Fibroblast of the conjunctiva (primary cell): ENCODE data around the gene CYP11A1.
A peak's percentile ranks its signal among the peaks of the same experiment; 100 is the strongest.

Source experiments
- DNase-seq: peaks from one replicate; pipeline ENCODE4 v3.0.0-alpha.2; 2010; ENCODE audit warnings: low read depth

The CYP11A1 gene

DNA sequence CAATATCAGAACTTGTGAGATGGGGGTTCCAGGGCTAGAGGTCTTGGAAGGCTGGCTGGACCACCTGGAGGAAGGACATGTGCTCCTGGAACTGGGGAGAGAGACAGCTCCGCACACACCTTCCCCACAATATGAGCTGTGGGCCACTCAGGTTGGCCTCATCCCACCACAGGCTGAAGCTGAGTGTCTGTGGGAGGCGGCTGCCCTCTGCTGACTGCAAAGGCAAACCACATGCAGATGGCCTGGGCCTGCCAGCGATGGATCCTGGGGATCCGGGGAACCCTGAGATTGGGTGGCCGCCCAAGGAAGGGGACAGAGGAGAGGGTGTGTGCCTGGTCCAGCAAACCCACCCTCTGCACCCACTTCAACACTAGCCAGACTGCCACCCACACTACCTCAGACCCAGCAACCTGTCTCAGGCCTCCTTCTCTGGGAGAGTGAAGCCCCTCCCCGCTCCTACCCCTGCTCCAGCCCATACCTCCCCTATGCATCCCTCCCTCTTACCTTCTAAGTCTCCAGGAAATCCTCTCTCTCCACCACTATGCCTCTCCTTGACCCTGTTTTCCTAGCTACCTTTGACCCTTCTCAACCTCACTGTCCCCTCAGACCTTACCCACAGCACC lies 44.8 kb downstream of the CYP11A1 start:
- DNase-seq: peak; percentile 34

DNA sequence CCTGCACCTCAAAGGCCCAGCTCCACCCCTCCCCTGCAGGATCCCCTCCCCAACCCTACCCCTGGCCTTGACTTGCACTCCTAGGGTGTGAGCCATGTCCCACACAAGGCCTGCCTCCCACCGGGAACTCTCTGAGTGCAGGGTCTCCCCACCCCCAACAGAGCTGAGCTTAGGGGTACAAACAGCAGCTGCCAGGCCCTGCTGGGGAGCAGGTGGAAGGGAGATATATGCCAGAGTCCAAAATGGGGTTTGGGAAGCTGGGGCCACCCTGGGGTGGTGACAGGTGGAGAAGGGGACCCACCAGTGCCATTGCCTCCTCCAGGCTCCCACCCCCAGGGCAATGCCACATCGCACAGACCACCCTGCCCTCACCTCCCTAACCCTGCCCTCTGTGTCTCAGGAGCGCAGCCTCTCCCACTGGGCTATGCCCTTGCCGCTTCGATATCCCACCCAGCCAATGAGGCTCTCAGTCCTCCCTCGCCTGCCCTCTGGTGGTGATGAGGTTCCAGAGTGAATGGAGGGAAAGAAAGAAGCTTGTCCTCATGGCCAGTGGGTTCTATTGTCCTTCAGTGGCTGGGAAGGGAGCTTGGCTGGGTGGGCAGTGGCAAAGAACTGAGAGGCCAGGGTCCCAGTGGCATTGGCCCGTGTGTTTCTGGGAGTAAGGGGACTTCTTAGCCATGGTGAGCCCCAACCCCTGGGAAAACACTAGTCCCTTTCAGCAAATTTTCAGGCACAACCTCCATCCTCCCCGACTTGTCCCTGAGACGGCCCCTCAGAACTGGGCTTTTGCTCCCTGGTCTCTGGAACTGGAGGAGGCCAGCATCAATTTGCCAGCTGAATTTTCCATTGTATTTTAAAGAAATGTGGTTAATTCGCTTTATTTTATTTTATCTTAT lies 46.8 kb downstream of the CYP11A1 start:
- DNase-seq: peak; percentile 22

DNA sequence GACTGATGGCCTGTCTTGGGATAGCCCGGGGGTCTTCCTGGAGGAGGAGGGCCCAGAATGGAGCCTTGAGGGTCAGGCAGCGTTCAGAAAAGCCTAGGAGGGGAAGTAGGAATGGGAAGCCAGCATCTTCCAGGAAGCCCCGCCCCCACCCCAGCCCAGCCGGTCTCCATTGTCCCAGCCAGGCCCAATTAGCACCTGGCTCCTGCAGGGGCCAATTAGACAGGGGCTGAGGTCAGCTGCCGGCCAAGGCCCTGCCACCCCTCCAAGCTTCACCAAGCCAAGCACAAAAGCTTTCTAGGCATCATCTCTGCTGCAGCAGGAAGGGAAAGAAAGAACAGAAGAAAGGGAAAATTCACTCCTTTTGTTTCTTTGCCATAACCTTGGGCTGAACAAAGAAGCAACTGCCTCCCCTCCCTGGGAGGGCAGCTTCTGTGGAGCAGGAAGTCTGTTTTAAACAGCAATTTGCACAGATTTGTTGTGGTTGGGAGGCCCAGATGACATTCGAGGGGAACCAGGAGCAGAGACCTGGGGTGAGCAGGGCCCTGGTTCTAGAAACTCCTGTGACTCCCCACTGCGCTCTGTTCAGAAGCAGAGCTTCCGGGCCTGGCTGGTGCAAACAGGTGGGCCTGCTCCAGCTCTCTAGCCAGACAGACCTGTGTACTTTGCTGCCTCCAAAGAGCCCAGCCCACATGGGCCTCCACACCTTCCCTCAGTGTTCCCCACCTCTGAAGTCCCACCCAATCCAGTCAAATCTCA lies 47.7 kb downstream of the CYP11A1 start:
- no peak for DNase-seq

DNA sequence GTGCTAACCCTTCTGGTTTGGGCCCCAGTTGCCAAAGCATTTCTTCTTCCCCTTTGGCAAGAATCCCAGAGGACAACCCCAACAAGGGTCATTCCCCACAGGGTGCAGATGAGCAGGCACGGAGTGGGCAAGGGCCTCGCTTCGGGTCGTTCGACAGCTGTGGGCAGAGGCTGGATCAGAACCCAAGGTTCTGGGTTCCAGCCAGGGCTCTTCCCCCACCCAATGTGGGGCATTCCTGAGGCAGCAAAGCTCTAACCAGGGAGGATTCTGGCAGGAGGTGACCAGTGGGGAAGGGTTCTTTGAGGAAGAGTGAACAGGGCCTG lies 48.3 kb downstream of the CYP11A1 start:
- DNase-seq: no peak

DNA sequence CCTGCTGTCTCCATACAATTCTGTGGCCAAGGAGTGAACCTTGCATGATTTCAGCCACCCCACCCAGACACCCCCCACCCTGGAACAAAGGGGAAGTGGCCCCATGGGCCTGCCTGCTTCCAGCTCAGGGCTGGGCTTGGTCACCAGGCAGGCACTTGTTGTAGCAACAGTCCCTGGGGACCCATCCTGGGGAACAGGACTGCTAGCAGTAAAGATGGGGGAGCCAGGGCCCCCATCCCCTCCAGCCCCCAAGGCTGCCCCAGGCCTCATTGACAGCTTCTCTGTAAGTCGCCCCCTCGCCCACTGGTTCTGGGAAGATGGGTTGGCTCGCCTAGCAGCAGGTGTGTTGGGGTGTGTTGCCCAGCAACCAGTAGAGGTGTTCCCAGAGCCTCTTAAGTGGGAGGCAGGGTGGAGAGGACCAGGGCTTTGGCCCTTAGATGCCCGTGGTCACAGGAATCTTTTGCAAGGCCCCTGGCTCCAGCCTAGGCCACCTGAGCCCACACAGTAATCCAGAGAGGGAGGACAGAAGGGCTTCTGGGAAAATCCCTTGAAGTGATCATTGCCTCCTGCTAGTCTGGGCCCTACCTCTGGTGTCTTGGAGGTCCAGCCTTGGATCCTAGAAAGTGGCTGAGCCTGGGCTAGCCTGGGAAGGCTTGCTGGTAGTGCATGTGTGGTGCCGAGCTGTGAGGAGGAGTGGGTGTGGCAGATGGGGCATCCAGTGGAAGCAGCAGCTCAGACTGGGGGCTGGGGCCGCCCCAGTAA lies 48.9 kb downstream of the CYP11A1 start:
- no peak for DNase-seq

DNA sequence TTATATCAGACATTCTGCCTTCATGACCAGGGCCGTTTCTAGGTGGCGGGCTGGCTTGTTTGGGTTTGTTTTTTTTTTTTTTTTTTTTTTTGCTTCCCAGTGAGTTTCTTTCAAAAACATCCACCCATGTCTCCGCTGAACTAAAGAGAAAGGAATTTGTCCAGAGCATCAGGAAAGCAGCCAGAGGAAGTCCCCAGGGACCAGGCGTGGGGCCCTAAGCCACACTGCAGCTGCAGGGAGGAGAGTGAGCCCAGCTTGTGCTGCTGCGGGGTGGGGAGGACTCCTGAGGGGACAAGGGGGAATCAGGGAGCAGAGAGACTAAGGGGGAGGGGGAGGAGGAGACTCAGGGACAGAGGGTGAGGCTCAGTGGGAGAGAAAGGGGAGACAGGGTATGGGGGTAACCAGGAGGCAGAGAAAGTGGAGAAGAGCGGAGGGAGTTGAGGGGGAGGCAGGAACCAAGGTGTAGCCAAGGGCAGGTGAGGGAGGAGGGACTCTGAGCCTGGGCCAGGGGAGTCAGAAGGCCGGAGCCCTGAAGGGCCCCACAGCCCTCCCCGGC lies 49.5 kb downstream of the CYP11A1 start:
- DNase-seq: peak; percentile 92

DNA sequence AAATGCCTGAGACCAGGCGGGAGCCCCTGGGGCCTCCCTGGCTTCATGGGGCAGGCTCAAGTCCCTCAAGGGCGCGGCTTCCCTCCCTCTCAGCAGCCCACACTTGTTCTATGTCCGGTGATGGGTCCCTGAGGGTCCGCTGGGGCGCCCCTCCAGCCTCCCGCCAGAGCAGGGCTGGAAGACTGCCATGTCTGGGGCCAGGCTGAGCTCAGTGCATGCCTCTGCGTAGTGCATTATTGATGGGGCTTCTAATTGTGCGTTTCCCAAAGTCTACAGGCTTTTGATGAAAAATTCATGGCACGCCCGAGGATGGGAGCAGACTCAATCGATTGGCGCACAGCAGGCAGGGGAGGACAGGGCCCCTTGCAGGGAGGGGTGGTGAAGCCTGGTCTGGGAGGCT lies 51.3 kb downstream of the CYP11A1 start:
- DNase-seq: no peak

DNA sequence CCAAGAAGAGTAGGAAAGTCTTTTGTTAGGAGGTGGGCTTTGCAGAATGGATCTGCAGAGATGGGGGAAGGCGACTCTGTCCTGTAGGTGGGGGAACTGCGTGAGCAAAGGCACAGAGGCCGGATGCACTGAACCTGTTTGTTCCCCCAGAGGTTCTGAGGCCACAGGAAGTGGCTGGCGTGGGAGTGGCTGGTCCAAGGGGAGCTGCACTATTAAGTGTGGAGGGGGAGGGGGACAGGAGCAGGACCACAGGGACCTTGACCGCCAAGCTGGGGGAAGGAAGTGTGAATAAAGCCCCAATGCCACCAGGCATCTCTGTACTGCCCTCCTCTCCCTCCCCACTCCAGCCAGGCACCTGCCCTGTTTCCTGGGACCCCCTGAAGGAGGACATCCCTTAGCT lies 51.8 kb downstream of the CYP11A1 start:
- no peak for DNase-seq

DNA sequence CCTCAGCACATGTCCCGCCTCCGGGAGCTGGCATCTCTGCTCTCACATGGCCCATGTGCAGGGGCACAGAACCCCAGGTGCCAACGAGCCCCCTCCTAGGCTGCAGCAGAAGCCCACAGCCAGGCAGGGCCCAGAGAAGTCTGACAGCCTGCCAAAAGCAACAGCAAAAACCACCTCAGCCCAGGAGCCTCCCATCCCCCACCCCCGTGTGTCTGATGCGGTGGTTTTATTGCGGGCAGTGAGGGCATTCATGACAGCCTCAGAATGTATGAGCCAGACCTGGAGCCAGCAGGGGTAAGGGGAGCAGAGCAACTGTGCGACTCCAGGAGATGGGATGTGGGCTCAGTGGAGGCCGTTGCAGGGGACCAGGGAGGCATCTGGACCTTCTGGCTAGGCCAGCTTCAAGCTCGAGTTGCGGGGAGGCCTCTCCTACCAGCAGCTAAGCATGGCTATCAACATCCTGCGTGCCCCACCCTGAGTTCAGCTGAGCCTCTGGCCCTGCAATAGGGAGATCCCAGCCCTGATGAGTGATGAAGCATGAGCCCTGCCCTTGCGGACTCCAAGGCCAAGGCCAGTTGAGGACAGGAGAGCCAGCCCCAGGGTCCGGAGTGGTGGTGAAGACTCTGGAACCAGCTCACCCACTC lies 52.5 kb downstream of the CYP11A1 start:
- no peak for DNase-seq

DNA sequence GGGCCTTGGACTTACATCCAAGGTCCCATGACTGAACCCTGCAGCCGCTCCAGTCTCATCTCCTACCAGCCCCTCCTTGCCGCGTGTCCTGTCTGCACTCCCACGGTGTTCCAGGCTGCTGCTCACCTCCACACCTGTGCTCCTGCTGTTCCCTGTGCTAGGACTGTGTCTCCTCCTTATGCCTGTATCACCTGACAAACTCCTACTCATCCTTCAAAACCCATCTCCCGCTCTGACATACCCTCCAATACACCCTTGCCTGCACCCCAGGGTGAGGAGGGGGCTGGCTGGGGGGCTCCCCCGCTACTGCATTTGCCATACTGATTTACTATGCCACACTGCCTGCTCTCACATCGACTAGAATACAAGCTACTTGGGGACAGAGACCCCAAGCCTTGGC lies 53.6 kb downstream of the CYP11A1 start:
- DNase-seq: no peak

DNA sequence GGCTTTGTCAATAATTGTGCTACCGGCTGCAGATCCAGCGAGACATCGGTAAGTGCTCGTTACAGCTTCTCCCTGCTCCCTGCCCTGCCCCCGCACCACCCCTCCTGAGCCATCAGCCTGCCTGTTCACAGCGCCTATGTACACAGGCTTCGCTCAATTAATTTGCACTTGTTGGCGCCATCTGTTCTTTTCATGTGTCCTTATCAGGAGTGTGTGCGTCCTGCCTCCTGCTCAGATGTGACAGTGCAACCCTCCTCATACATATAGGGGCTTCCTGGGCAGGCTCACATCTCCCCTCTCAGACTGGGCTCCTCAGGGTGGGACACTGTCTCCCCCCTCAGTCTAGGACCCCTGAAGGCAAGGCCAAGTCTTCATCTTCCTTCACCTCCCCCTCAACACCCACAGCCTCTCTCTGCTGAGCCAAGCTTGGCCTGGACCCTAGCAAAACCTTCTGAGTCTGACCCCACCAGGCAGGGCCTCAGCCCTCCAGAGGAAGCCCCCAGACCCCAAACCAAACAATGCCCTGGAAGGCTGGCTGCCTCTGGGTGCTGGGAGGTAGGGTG lies 54.9 kb downstream of the CYP11A1 start:
- DNase-seq: no peak

DNA sequence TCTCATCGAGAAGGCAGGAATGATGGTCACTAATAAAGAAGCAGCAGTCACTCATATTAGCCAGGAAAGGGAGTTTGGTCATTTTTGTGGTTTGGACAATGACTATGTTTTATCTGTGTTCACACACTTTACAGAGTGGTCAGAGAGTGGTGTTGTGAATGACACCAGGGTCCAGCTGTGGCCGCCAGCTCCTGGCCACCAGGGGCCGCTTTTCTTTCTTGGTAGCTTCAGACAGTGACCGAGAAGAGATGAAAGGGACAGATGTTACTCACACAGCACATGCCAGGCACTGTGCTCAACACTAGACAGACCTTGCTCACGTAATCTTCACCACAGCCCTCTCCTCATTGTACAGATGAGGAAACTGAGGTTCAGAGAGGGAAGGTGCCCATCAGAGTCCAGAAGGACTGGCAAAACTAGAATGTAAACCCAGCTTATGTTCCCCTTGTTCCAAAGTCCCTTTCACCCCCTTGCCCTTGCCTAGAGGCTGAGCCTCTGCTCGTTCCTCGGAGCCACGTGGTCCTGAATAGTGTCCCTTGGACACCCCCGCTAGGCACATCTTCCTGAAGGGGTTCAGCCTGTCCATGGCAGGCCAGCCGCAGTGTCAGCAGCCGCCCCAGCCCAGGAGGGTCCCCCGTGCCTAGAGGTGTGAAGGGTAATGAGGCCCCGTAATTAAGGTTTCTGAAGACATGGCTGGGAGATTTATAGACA lies 55.6 kb downstream of the CYP11A1 start:
- no peak for DNase-seq

DNA sequence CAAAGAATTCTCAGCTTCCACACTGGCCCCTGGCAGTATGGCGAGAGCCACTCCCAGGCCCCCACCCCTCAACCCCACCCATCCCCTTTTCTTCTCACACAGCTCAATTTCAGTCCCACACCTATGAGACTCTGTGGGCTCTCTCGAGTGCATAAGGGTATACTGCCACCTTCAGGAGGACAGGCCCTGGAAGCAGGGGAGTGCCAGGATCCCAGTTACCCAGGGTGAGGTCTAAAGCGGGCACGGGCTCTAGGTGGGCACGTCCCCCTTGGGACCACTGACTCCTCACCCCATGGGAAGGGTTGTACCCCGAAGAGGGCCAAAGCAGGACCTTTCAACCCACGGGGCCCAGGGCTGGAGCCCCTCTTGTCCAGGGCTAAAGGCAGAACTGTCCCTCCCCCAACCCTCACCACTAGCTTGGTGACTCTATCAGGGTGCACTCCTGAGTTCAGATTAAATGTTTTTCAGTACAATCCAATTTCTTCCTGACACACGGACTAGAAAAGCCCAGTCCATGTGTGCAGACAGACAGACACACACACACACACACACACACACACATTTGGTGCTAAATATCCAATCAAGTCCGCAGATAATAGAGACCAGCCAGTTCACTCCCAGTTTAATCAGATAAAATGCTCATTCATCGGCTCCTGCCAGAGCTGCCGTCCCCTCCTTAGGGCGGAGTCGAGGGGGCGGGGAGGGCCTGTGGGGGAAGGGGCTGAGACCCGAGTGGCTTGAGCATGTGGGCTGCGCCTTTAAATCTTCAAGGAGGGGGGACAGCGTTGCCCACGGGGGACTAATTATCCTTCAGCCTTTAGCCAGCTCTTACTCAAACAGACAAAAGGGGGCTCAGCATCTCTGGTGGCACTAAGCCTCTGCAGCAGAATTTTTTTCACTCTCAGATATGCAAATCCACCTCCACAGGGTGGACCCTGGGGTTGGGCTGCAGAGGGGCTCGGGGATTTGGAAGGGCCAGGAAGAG lies 59.3 kb downstream of the CYP11A1 start:
- peak; percentile 43 for DNase-seq

DNA sequence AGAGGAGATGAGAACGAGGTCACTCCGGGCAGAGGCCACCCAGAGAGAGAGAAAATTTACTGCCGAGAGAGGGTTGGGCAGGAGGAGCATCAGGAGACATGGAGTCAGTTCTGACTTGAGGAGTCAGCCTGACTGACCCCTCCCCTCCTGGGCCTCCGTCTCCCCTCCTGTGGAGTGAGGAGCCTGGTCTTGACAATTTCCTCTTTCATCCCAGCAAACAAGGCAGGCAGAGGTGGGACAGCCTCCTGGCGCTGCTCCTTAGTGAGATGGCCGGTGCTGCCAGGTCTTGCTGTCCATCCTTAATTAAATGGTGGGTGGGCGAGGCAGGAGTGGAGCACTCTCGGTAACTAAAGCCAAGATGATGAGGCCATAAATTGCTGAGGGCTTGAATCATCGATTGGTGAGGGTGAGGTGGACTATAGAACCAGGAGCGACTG lies 60.6 kb downstream of the CYP11A1 start:
- no peak for DNase-seq

DNA sequence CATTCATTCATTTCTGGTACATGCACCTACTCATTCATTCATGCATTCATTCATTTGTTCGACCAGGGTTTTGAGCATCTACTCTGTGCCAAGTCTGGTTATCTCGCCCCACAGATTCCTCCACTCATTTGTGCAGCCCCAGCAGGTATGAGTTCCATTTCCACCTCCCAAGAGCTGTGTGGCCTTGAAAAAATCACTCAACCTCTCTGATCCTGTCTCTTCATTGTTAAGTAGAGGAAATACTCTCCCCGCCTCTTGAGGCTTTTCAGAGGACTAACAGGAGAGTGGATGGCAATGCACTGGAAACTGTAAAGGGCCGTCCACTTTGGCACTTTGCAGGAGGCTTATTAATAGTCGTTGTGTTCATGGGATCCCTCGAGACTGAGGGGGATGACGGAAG lies 61.8 kb downstream of the CYP11A1 start:
- no peak for DNase-seq

DNA sequence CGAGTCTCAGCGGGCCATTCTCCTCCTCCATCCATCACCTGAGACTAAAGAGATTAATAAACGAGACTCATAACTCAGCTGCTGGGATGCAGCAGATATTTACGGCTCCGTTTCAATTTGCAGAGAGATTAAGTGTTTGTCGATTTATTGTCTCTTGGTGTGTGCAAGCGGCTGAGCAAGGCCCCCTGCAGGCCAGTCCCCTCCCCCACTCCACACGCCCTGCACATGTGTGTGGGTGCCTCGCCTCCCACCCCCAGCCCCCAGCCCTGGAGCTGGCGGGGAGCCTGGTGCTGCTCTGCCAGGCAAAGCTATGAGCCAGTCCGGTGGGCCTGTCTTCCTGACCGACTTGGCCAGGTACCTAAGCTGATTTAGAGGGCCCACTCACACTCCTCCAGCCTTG lies 63.0 kb downstream of the CYP11A1 start:
- DNase-seq: no peak

DNA sequence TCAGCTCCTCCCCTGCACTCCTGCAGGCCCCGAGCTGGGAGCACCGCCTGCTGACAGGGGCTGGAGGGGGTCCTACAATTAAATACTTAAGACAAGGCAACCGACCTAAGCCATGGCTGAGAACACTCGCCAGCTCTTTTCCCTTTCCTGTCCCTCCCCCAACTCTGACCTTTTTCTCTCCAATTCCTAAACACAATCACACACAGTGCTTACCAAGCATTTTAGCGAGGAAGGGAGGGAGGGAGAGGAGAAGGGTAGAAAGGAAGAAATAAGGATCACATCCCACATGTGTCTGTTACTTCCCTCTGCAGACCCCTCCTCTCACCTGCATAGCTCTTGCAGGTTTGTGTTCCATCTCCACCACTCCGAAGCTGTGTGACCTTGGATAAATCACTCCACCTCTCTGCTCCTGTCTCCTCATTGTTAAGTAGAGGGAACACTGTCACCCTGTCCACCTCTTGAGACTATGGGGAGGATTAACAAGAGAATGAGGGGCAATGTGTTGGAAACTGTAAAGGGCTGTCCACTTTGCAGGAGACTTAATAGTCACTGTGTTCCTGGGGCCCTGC lies 63.6 kb downstream of the CYP11A1 start:
- DNase-seq: no peak

DNA sequence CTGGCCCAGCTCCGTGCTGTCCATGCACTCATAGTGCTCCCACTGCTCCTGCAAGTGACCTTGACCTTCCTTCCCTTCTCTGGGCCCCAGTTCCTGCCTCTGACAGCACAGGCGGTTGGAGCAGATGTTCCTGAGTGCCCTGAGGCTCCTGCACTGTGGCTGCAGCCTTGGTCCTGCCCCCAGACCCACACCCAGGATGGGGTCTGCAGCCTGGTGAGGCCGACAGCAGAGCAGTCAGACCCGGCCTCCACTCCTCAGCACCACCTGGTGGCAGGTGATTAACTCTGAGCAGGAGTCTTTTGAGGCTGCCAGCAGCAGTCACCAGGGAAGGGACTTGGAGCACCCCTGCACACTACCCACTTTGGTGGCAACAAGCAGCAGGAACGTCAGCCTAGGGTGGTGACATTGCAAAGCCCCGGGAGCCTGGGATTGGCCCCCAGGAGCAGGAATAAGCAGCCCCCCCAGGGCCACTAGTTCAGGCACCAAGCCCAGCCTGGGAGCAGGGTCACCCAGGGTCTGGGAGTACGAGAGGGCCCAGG lies 64.6 kb downstream of the CYP11A1 start:
- DNase-seq: no peak
